ENCODE results near the gene COL7A1. TPM values are rescaled to one million over a fixed set of nuclear protein-coding genes. Genes with fewer than 3 reads are reported as not detected.

COL7A1 gene
- total and polyA plus RNA-seq, 2 donors from 2014 or later = 13.1 to 14.4 TPM

GRCh38 chr3:48565186-48565585 is 29.9 kb downstream of the COL7A1 start:
- Histone ChIP-seq H3K9ac (ENCODE audit: low read length in 3 of 3) (no peak overlapping the region), H3K4me3 (ENCODE audit: low read length in 3 of 3) (no peak overlapping the region), H3K9me3 (ENCODE audit: control insufficient read depth in 2 of 3, insufficient read depth in 1 of 3, low read length in 3 of 3) (no peaks in the 10 kb centered on the region), H3K4me1 (ENCODE audit: control insufficient read depth in 2 of 3, insufficient read depth in 2 of 3, low read depth in 1 of 3, low read length in 3 of 3) (peaks cover 0 to 12% (median 2%) of the 10 kb centered on the region in 3 donors), H3K27me3 (ENCODE audit: control insufficient read depth, insufficient read depth, low read length) (no peaks in the 10 kb centered on the region), H3K27ac (ENCODE audit: low read depth in 2 of 2, low read length in 2 of 2) (no peak overlapping the region), H3K36me3 (ENCODE audit: control insufficient read depth in 2 of 3, insufficient read depth in 3 of 3, low read length in 3 of 3) (no peaks in the 10 kb centered on the region)
- no peak for TF ChIP-seq CTCF (IDR thresholded peaks at IDR 0.05; ENCODE audit: borderline replicate concordance, extremely low read depth, insufficient read depth)
- intact Hi-C loops (cut with DNase I) = no loop called here
- FAIRE-seq = no peak
- DNase-seq = no peak

DNA sequence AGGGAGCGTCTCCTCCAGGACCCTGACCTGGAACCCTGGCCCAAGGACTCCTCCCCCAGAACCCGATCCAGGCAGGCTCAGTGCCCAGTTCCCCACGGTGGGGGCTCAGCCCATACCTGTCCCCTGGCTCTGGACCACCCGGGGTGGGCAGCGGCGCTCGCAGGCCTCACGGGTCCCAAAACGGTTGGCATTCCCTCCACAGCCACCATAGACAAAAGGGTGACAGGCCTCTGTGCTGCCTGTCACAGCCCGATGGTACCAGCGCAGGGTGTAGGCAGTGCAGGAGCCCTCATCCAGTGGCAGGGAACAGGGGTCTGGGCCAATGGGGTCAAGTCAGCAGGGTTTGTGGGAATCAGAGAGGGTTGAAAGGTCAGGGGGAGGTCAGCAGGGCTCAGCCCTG is 30.5 kb downstream of the COL7A1 start:
- Histone ChIP-seq H3K4me1 (ENCODE audit: control insufficient read depth in 2 of 3, insufficient read depth in 2 of 3, low read depth in 1 of 3, low read length in 3 of 3) (peaks cover 0 to 17% (median 2%) of the 10 kb centered on the region in 3 donors), H3K4me3 (ENCODE audit: low read length in 3 of 3) (no peak overlapping the region), H3K9ac (ENCODE audit: low read length in 3 of 3) (no peak overlapping the region), H3K9me3 (ENCODE audit: control insufficient read depth in 2 of 3, insufficient read depth in 1 of 3, low read length in 3 of 3) (no peaks in the 10 kb centered on the region), H3K27ac (ENCODE audit: low read depth in 2 of 2, low read length in 2 of 2) (no peak overlapping the region), H3K27me3 (ENCODE audit: control insufficient read depth, insufficient read depth, low read length) (no peaks in the 10 kb centered on the region), H3K36me3 (ENCODE audit: control insufficient read depth in 2 of 3, insufficient read depth in 3 of 3, low read length in 3 of 3) (no peaks in the 10 kb centered on the region)
- TF ChIP-seq CTCF (IDR thresholded peaks at IDR 0.05; ENCODE audit: borderline replicate concordance, extremely low read depth, insufficient read depth) = no peak
- FAIRE-seq (no peak), DNase-seq (no peak)
- intact Hi-C loops (cut with DNase I) = no loop called here

- Histone ChIP-seq H3K9me3 (ENCODE audit: control insufficient read depth in 2 of 3, insufficient read depth in 1 of 3, low read length in 3 of 3) (no peaks in the 10 kb centered on the region), H3K4me1 (ENCODE audit: control insufficient read depth in 2 of 3, insufficient read depth in 2 of 3, low read depth in 1 of 3, low read length in 3 of 3) (peaks cover 0 to 24% (median 2%) of the 10 kb centered on the region in 3 donors), H3K4me3 (ENCODE audit: low read length in 3 of 3) (no peak overlapping the region), H3K9ac (ENCODE audit: low read length in 3 of 3) (no peak overlapping the region), H3K27me3 (ENCODE audit: control insufficient read depth, insufficient read depth, low read length) (no peaks in the 10 kb centered on the region), H3K36me3 (ENCODE audit: control insufficient read depth in 2 of 3, insufficient read depth in 3 of 3, low read length in 3 of 3) (no peaks in the 10 kb centered on the region), H3K27ac (ENCODE audit: low read depth in 2 of 2, low read length in 2 of 2) (no peak overlapping the region)
- no peak for FAIRE-seq
- intact Hi-C loops (cut with DNase I) = no loop called here
- DNase-seq = no peak
- no peak for TF ChIP-seq CTCF (IDR thresholded peaks at IDR 0.05; ENCODE audit: borderline replicate concordance, extremely low read depth, insufficient read depth)
Observed at GRCh38 chr3:48564022-48564421, 31.1 kb downstream of the COL7A1 start.

DNA sequence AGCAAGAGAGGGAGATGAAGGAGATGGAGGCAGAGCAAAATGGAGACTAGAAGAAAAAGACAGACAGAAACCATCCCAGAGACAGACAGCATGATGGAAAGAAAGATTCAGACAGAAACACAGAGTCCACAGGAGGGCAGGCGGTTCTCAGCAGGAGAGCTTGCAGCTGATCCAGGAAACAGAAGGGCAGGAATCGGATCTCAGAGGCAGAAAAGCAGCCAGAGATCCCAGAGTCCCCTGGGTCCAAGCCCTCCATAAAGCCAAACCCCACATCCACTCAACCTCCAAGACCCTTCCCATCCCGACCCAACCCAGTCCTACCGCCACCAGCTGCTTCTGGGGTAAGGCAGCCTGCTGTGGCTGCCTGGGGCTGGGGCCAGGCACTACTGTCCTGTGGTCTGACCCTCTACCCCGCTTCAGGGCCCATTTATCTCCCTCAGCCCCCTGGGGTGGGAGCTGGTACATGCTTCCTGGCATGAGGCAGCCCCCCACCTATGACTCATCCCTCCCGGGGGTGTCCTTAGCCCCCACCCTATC is 31.7 kb downstream of the COL7A1 start, which contains the start of gene UCN2:
Gene UCN2 (minus strand): TSS at position 400 of the 537 bp plus-strand sequence. CDS start 657 bp downstream, outside the sequence.
- Histone ChIP-seq H3K27me3 (ENCODE audit: control insufficient read depth, insufficient read depth, low read length) (no peaks in the 10 kb centered on the region), H3K9ac (ENCODE audit: low read length in 3 of 3) (no peak within 1 kb of the TSS), H3K36me3 (ENCODE audit: control insufficient read depth in 2 of 3, insufficient read depth in 3 of 3, low read length in 3 of 3) (no peaks in the 10 kb centered on the region), H3K4me1 (ENCODE audit: control insufficient read depth in 2 of 3, insufficient read depth in 2 of 3, low read depth in 1 of 3, low read length in 3 of 3) (peaks cover 0 to 24% (median 2%) of the 10 kb centered on the region in 3 donors), H3K9me3 (ENCODE audit: control insufficient read depth in 2 of 3, insufficient read depth in 1 of 3, low read length in 3 of 3) (no peaks in the 10 kb centered on the region), H3K27ac (ENCODE audit: low read depth in 2 of 2, low read length in 2 of 2) (no peak within 1 kb of the TSS), H3K4me3 (ENCODE audit: low read length in 3 of 3) (no peak within 1 kb of the TSS)
- TF ChIP-seq CTCF (IDR thresholded peaks at IDR 0.05; ENCODE audit: borderline replicate concordance, extremely low read depth, insufficient read depth) = no peak
- no peak for FAIRE-seq
- intact Hi-C loops (cut with DNase I) = no loop called here
- DNase-seq = no peak
